GM12865 (cell line): ENCODE results near the gene MED31.

Experiments used
- DNase-seq: peaks from one replicate; pipeline ENCODE4 v3.0.0; 2010; ENCODE audit warnings: low read depth
- H3K4me3 ChIP-seq: 2 replicates; pipeline ENCODE4 v1.5.1; 2011; ENCODE audit warnings: mild to moderate bottlenecking, low read depth, low read length, control low read depth
- CTCF ChIP-seq: IDR thresholded peaks from 2 replicates; pipeline ENCODE4 v1.5.1; 2011; ENCODE audit warnings: low read length, control low read depth, low read depth, inconsistent platforms; ENCODE audit not compliant: insufficient read depth; ENCODE audit errors: missing control alignments

The MED31 gene

GRCh38 chr17:6636616-6637457, 14.6 kb downstream of the MED31 start:
- no peak overlapping the region for H3K4me3 ChIP-seq
- TF ChIP-seq CTCF = no peak
- no peak for DNase-seq

GRCh38 chr17:6636105-6636504, 15.3 kb downstream of the MED31 start:
- H3K4me3 ChIP-seq = no peak overlapping the region
- no peak for DNase-seq
- no peak for TF ChIP-seq CTCF

- no peak overlapping the region for H3K4me3 ChIP-seq
- no peak for TF ChIP-seq CTCF
- no peak for DNase-seq
Measured at GRCh38 chr17:6633263-6633662, 18.1 kb downstream of the MED31 start.

GRCh38 chr17:6632530-6632929, 18.9 kb downstream of the MED31 start:
- H3K4me3 ChIP-seq = no peak overlapping the region
- no peak for DNase-seq
- TF ChIP-seq CTCF = no peak

GRCh38 chr17:6630390-6630789, 21.0 kb downstream of the MED31 start:
- H3K4me3 ChIP-seq = no peak overlapping the region
- no peak for TF ChIP-seq CTCF
- DNase-seq = no peak

GRCh38 chr17:6627019-6627418, 24.4 kb downstream of the MED31 start:
- TF ChIP-seq CTCF = no peak
- DNase-seq = no peak
- H3K4me3 ChIP-seq = no peak overlapping the region

- TF ChIP-seq CTCF = no peak
- no peak for DNase-seq
Measured at GRCh38 chr17:6626616-6627015, 24.8 kb downstream of the MED31 start.

More at GRCh38 chr17:6626616-6627015, 24.8 kb downstream of the MED31 start:
- H3K4me3 ChIP-seq = no peak overlapping the region
